Measurements from ENCODE around the gene TRPC4.

DNA sequence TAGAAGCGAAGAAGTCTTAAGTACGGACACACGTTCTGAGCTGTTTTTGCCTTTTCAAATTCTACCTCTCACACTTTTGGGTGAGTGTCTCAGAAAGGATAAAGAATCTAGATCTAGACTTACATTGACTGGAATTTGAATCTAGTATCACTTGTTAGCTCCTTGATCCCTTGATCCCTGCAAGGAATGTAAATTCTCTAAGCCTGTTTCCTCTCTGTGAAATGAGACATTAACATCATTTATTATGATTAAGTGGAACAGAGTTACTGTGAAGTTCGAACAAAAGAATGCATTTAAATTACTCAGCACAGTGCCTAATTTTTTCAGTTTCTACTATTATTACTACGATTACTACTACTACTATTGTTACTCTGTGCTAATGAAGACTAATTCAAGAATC, 184.4 kb downstream of the TRPC4 start:
- TF ChIP-seq, protein P1, sequence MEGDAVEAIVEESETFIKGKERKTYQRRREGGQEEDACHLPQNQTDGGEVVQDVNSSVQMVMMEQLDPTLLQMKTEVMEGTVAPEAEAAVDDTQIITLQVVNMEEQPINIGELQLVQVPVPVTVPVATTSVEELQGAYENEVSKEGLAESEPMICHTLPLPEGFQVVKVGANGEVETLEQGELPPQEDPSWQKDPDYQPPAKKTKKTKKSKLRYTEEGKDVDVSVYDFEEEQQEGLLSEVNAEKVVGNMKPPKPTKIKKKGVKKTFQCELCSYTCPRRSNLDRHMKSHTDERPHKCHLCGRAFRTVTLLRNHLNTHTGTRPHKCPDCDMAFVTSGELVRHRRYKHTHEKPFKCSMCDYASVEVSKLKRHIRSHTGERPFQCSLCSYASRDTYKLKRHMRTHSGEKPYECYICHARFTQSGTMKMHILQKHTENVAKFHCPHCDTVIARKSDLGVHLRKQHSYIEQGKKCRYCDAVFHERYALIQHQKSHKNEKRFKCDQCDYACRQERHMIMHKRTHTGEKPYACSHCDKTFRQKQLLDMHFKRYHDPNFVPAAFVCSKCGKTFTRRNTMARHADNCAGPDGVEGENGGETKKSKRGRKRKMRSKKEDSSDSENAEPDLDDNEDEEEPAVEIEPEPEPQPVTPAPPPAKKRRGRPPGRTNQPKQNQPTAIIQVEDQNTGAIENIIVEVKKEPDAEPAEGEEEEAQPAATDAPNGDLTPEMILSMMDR (IDR thresholded peaks at IDR 0.05), result no peak
- TF ChIP-seq POLR2A (IDR thresholded peaks at IDR 0.05), result no peak
